GM23338 (cell line): ENCODE data around the gene SORCS2. TPM values are rescaled to one million over a fixed set of nuclear protein-coding genes. Genes with fewer than 3 reads are reported as not detected.

Source experiments
- ATAC-seq: fragments of 200-7000 bp; cut with Tn5 transposase; 3 replicates; pipeline ENCODE4 v1.9.1; 2020
- DNase-seq: peaks from one replicate; pipeline ENCODE4 v3.0.0-alpha.2; 2015; ENCODE audit warnings: low spot score
- H2AFZ ChIP-seq: fragments of 200-600 bp; sonication (generic); 2 replicates; pipeline ENCODE4 v1.8.0; 2016; ENCODE audit warnings: antibody characterized with exemption, mild to moderate bottlenecking, moderate library complexity
- H3F3A ChIP-seq: fragments of 200-600 bp; sonication (generic); replicated peaks from 2 replicates; pipeline ENCODE4 v1.8.0; 2017; ENCODE audit warnings: antibody characterized with exemption, mixed run types, low read depth
- H3K27ac ChIP-seq: fragments of 200-600 bp; sonication (generic); 2 replicates; pipeline ENCODE4 v1.6.1; 2016; ENCODE audit warnings: low read depth
- H3K27me3 ChIP-seq: fragments of 200-600 bp; sonication (generic); 2 replicates; pipeline ENCODE4 v1.8.0; 2016; ENCODE audit warnings: mild to moderate bottlenecking, mixed run types, moderate library complexity; ENCODE audit not compliant: insufficient read depth
- H3K36me3 ChIP-seq: fragments of 200-600 bp; sonication (generic); 2 replicates; pipeline ENCODE4 v1.8.0; 2016; ENCODE audit warnings: mild to moderate bottlenecking; ENCODE audit not compliant: insufficient read depth
- H3K4me1 ChIP-seq: fragments of 200-600 bp; sonication (generic); 2 replicates; pipeline ENCODE4 v1.8.0; 2016; ENCODE audit warnings: mild to moderate bottlenecking, moderate library complexity; ENCODE audit not compliant: insufficient read depth
- H3K4me2 ChIP-seq: fragments of 200-600 bp; sonication (generic); 2 replicates; pipeline ENCODE4 v1.7.1; 2017; ENCODE audit warnings: mixed run types
- H3K4me3 ChIP-seq: fragments of 200-600 bp; sonication (generic); 2 replicates; pipeline ENCODE4 v1.6.1; 2016; ENCODE audit warnings: mixed run types
- H3K79me2 ChIP-seq: fragments of 200-600 bp; sonication (generic); replicated peaks from 2 replicates; pipeline ENCODE4 v1.8.0; 2017; ENCODE audit warnings: mild to moderate bottlenecking; ENCODE audit not compliant: insufficient read depth
- H3K9me2 ChIP-seq: fragments of 200-600 bp; sonication (generic); 2 replicates; pipeline ENCODE4 v1.8.0; 2017; ENCODE audit not compliant: insufficient read depth
- H4K20me1 ChIP-seq: fragments of 200-600 bp; sonication (generic); replicated peaks from 2 replicates; pipeline ENCODE4 v1.8.0; 2017; ENCODE audit warnings: mild to moderate bottlenecking; ENCODE audit not compliant: insufficient read depth
- H3K27ac Mint-ChIP-seq: 2 replicates; pipeline ENCODE4 v1.8.0; 2020; ENCODE audit warnings: inconsistent platforms, mild to moderate bottlenecking, moderate library complexity, mixed read lengths
- H3K27me3 Mint-ChIP-seq: 3 replicates; pipeline ENCODE4 v1.8.0; 2022; ENCODE audit warnings: low read depth, mild to moderate bottlenecking, moderate library complexity, mixed read lengths, inconsistent platforms; ENCODE audit not compliant: insufficient read depth, poor library complexity
- H3K36me3 Mint-ChIP-seq: 3 replicates; pipeline ENCODE4 v1.8.0; 2021; ENCODE audit warnings: low read depth, mild to moderate bottlenecking, inconsistent platforms, moderate library complexity, mixed read lengths
- H3K4me1 Mint-ChIP-seq: 3 replicates; pipeline ENCODE4 v1.8.0; 2020; ENCODE audit warnings: mild to moderate bottlenecking, inconsistent platforms, mixed read lengths
- H3K4me3 Mint-ChIP-seq: 3 replicates; pipeline ENCODE4 v1.8.0; 2021; ENCODE audit warnings: moderate library complexity, mild to moderate bottlenecking, inconsistent platforms, mixed read lengths
- H3K9me3 Mint-ChIP-seq: 3 replicates; pipeline ENCODE4 v1.8.0; 2020; ENCODE audit warnings: moderate library complexity, mild to moderate bottlenecking, inconsistent platforms, mixed read lengths
- EZH2phosphoT487 ChIP-seq: fragments of 200-600 bp; sonication (generic); IDR thresholded peaks from one replicate; pipeline ENCODE4 v1.8.1; 2018; ENCODE audit warnings: antibody characterized with exemption; ENCODE audit not compliant: unreplicated experiment
- JUNB ChIP-seq: IDR thresholded peaks from one replicate; pipeline ENCODE4 v1.6.1; 2016; ENCODE audit warnings: antibody characterized with exemption; ENCODE audit not compliant: unreplicated experiment
- NANOG ChIP-seq: IDR thresholded peaks from 2 replicates; pipeline ENCODE4 v1.6.1; 2016; ENCODE audit warnings: antibody characterized with exemption, borderline replicate concordance
- ZNF114 ChIP-seq: fragments of 250-450 bp; sonication (Bioruptor Pico); IDR thresholded peaks from 2 replicates; pipeline ENCODE4 v1.5.0; 2020; ENCODE audit warnings: mild to moderate bottlenecking, moderate library complexity
- ZNF331 ChIP-seq: fragments of 250-450 bp; sonication (Bioruptor Pico); IDR thresholded peaks from 2 replicates; pipeline ENCODE4 v1.5.0; 2020; ENCODE audit warnings: low read depth, mild to moderate bottlenecking, moderate library complexity
- polyA plus RNA-seq: library from polyadenylated mRNA; unstranded; fragments of >200 nt; fragmentation: Nextera tagmentation; extraction: Ambion mirVana; gene quantifications from 2 replicates; pipeline ENCODE4 v1.2.1, GENCODE V29; 2016
- total RNA-seq: library from RNA; depleted of rRNA; stranded (reverse); fragments of >200 nt; shearing (Covaris generic); gene quantifications from 2 replicates; pipeline ENCODE4 v1.2.3, GENCODE V29; 2014
- TF ChIP-seq, protein P1 (sequence below), 2 experiments: fragments of 200-600 bp in 1 of 2; sonication (generic) in 1 of 2; conservative IDR thresholded peaks; 2 replicates each; pipeline versions ENCODE4 v1.5.1 to v1.6.1; 2016 to 2017; ENCODE audit warnings: antibody characterized with exemption in 2 of 2, low read depth in 2 of 2, mild to moderate bottlenecking in 2 of 2, moderate library complexity in 1 of 2
- TF ChIP-seq, protein P2 (sequence below): IDR thresholded peaks from one replicate; pipeline ENCODE4 v1.6.1; 2018; ENCODE audit warnings: antibody characterized with exemption; ENCODE audit not compliant: unreplicated experiment

Gene SORCS2
- total and polyA plus RNA-seq, 2 experiments from 2014 or later = 0.47 to 2.4 TPM

DNA sequence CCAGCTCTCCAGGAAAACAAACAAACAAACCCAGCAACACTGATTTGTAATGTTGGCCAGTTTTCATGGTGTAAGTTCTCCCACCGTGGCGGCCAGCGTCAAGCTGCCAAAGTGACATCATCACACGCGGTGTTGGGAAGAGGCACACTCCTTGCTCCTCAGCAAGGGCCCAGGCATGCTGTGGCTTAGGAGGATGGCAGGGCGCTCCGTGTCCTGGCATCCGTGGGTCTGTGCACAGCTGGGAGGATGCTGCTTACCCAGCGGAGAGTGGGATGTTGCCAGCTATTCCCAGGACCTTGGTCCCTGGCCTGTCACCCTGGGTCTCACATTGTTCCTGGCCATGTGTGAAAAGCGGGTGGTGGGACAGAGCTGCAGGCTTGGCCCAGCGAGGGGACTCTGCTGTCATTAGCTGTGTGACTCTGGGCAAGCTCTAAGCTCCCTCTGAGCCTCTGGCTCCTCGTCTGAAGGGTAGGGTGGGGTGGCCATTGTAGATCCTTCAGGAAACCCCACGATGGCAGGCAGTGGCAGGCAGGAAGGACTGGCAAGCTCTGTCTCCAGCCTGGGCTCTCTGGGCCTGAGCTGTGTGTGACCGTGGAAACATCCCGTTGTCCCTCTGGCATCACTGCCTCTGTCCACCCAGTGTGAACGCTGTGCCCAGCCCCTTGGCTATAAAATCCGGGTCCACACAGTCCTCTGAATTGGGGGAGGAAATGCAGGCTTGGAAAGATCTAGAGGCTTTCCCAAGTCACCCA is 231.6 kb downstream of the SORCS2 start:
- Histone ChIP-seq H3K4me1 (peaks cover 8% of the 10 kb centered on the region; the same call in 1 of the 2 replicates), H3K36me3 (no peaks in the 10 kb centered on the region), H3F3A (no peaks in the 10 kb centered on the region), H4K20me1 (no peaks in the 10 kb centered on the region), H3K27me3 (no peaks in the 10 kb centered on the region), H3K9me2 (no peaks in the 10 kb centered on the region), H3K27ac (no peak overlapping the region), H3K4me2 (no peak overlapping the region), H3K4me3 (no peak overlapping the region), H2AFZ (no peak overlapping the region), H3K79me2 (no peaks in the 10 kb centered on the region)
- no peaks in the 10 kb centered on the region for H3K36me3 Mint-ChIP-seq
- peaks cover 9% of the 10 kb centered on the region for H3K27me3 Mint-ChIP-seq
- TF ChIP-seq, protein P1, sequence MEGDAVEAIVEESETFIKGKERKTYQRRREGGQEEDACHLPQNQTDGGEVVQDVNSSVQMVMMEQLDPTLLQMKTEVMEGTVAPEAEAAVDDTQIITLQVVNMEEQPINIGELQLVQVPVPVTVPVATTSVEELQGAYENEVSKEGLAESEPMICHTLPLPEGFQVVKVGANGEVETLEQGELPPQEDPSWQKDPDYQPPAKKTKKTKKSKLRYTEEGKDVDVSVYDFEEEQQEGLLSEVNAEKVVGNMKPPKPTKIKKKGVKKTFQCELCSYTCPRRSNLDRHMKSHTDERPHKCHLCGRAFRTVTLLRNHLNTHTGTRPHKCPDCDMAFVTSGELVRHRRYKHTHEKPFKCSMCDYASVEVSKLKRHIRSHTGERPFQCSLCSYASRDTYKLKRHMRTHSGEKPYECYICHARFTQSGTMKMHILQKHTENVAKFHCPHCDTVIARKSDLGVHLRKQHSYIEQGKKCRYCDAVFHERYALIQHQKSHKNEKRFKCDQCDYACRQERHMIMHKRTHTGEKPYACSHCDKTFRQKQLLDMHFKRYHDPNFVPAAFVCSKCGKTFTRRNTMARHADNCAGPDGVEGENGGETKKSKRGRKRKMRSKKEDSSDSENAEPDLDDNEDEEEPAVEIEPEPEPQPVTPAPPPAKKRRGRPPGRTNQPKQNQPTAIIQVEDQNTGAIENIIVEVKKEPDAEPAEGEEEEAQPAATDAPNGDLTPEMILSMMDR (conservative IDR thresholded peaks at IDR 0.05; ENCODE audit: low read depth in 2 of 2) = no peak
- no peak for TF ChIP-seq EZH2phosphoT487
- TF ChIP-seq ZNF331 = no peak
- TF ChIP-seq, protein P2, sequence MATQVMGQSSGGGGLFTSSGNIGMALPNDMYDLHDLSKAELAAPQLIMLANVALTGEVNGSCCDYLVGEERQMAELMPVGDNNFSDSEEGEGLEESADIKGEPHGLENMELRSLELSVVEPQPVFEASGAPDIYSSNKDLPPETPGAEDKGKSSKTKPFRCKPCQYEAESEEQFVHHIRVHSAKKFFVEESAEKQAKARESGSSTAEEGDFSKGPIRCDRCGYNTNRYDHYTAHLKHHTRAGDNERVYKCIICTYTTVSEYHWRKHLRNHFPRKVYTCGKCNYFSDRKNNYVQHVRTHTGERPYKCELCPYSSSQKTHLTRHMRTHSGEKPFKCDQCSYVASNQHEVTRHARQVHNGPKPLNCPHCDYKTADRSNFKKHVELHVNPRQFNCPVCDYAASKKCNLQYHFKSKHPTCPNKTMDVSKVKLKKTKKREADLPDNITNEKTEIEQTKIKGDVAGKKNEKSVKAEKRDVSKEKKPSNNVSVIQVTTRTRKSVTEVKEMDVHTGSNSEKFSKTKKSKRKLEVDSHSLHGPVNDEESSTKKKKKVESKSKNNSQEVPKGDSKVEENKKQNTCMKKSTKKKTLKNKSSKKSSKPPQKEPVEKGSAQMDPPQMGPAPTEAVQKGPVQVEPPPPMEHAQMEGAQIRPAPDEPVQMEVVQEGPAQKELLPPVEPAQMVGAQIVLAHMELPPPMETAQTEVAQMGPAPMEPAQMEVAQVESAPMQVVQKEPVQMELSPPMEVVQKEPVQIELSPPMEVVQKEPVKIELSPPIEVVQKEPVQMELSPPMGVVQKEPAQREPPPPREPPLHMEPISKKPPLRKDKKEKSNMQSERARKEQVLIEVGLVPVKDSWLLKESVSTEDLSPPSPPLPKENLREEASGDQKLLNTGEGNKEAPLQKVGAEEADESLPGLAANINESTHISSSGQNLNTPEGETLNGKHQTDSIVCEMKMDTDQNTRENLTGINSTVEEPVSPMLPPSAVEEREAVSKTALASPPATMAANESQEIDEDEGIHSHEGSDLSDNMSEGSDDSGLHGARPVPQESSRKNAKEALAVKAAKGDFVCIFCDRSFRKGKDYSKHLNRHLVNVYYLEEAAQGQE = no peak
- no peak for TF ChIP-seq ZNF114
- no peak for DNase-seq
- H3K27ac Mint-ChIP-seq = no peak overlapping the region
- peaks cover 21% of the 10 kb centered on the region for H3K4me1 Mint-ChIP-seq
- H3K4me3 Mint-ChIP-seq = no peak overlapping the region
- no peak for ATAC-seq
- no peaks in the 10 kb centered on the region; the same call in 1 of the 3 replicates for H3K9me3 Mint-ChIP-seq

DNA sequence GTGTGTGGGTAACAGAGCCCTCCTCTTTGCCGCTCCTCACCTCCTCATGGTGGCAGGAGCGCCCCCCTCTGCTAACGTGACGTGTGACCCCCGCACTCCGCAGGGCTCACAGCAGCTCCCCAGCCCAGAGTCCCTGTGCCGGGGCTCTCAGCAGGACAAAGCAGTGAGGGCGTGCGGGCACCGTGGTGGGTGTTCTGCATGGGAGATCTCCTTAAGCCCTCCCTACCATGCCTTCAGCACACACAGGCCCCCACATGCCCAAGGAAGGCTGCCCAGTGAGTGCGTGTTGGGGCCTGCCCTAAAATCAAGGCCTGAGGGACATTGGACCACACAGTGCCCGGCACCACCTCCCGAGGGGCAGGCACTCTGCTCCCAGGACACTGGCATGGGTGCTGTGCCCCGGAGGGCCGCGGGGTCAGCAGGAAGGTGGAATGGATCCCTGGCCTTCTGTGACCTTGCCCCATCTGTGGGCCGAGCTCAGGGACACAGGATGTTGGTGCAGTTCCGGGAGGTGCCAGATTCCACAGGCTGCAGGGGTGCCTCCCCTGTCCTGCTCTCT is 232.3 kb downstream of the SORCS2 start:
- no peaks in the 10 kb centered on the region for H3F3A ChIP-seq
- ATAC-seq (peak; percentile 16; the same call in 2 of the 3 replicates), DNase-seq (no peak)
- no peak overlapping the region for H2AFZ ChIP-seq
- H3K4me3 ChIP-seq = no peak overlapping the region
- no peaks in the 10 kb centered on the region for H3K36me3 ChIP-seq
- H3K27ac ChIP-seq = no peak overlapping the region
- H3K4me1 ChIP-seq = peaks cover 14% of the 10 kb centered on the region; the same call in 1 of the 2 replicates
- H3K27ac Mint-ChIP-seq = no peak overlapping the region
- H3K9me3 Mint-ChIP-seq = no peaks in the 10 kb centered on the region; the same call in 2 of the 3 replicates
- H3K4me1 Mint-ChIP-seq = peaks cover 25% of the 10 kb centered on the region
- H3K9me2 ChIP-seq = no peaks in the 10 kb centered on the region
- H3K27me3 Mint-ChIP-seq = peaks cover 9% of the 10 kb centered on the region
- no peaks in the 10 kb centered on the region for H4K20me1 ChIP-seq
- H3K4me3 Mint-ChIP-seq = no peak overlapping the region
- H3K27me3 ChIP-seq = no peaks in the 10 kb centered on the region
- no peaks in the 10 kb centered on the region for H3K79me2 ChIP-seq
- H3K4me2 ChIP-seq = no peak overlapping the region
- H3K36me3 Mint-ChIP-seq = no peaks in the 10 kb centered on the region
- TF ChIP-seq, protein P1 (conservative IDR thresholded peaks at IDR 0.05; ENCODE audit: low read depth in 2 of 2) = peak; percentile 13 to 52; a peak in 2 of 4 replicates
- no peak for TF ChIP-seq NANOG
- TF ChIP-seq JUNB = no peak
